BJ (cell line): ENCODE data around the gene PEX12. TPM values are rescaled to one million over a fixed set of nuclear protein-coding genes. Genes with fewer than 3 reads are reported as not detected.

Experiments used
- CTCF ChIA-PET: fragments of 350-600 bp; formaldehyde crosslinking; extraction: SDS; loops from one replicate; lab custom pipeline; 2021; ENCODE audit warnings: antibody characterized with exemption, inconsistent platforms; lab: Yijun Ruan, JAX
- POLR2A ChIA-PET: fragments of 300-600 bp; sonication (Branson Sonifier 250); formaldehyde crosslinking; extraction: SDS; loops from one replicate; lab custom pipeline; 2021; ENCODE audit warnings: antibody characterized with exemption; lab: Charles Lee
- DNase-seq: peaks from one replicate; pipeline ENCODE4 v3.0.0-alpha.2; 2011; ENCODE audit warnings: low read depth
- H3K27me3 ChIP-seq: 2 replicates; pipeline ENCODE4 v1.6.0; 2011; ENCODE audit warnings: low read length; ENCODE audit not compliant: control insufficient read depth, insufficient read depth
- H3K36me3 ChIP-seq: 2 replicates; pipeline ENCODE4 v1.5.1; 2011; ENCODE audit warnings: low read length; ENCODE audit not compliant: control insufficient read depth, insufficient read depth
- H3K4me3 ChIP-seq: 2 replicates; pipeline ENCODE4 v1.5.1; 2011; ENCODE audit warnings: low read depth, mild to moderate bottlenecking, control low read depth, low read length
- CTCF ChIP-seq: IDR thresholded peaks from 2 replicates; pipeline ENCODE4 v1.5.1; 2011; ENCODE audit warnings: low read depth, mild to moderate bottlenecking, control low read depth, inconsistent platforms, low read length, moderate library complexity; ENCODE audit not compliant: insufficient read depth
- polyA plus RNA-seq: library from polyadenylated mRNA; depleted of rRNA; stranded (reverse); fragments of >200 nt; gene quantifications from 2 replicates; pipeline ENCODE4 v1.2.3, GENCODE V29; 2011

PEX12 gene
- polyA plus RNA-seq, 1 experiment, result 8.5 TPM

- Histone ChIP-seq H3K4me3 (no peak overlapping the region), H3K36me3 (no peaks in the 10 kb centered on the region), H3K27me3 (no peaks in the 10 kb centered on the region; the same call in 1 of the 2 replicates)
- no peak for TF ChIP-seq CTCF
- ChIA-PET CTCF (no interaction called here), POLR2A (interaction anchor here (0.6 kb wide), 1 partner anchor 12 kb away, joined by 11 read pairs; no protein-coding TSS in a partner anchor)
- no peak for DNase-seq
Measured at GRCh38 chr17:35584061-35584460, 5.7 kb upstream of the PEX12 start.

- TF ChIP-seq CTCF, result no peak
- CTCF ChIA-PET, result interaction anchor here (0.6 to 1.3 kb wide), 8 partner anchors 8 to 267 kb away, joined by 3 to 7 read pairs (median 3); partner anchors contain the start of gene AP2B1
- H3K27me3 ChIP-seq, result no peaks in the 10 kb centered on the region
- no peaks in the 10 kb centered on the region for H3K36me3 ChIP-seq
- no peak for DNase-seq
- peak overlapping the region; percentile 82 for H3K4me3 ChIP-seq
- POLR2A ChIA-PET, result interaction anchor here (0.6 to 1.3 kb wide), 3 partner anchors 11 to 62 kb away, joined by 3 to 5 read pairs (median 3); no protein-coding TSS in a partner anchor
Measured at GRCh38 chr17:35578929-35579432, 610 bp upstream of the PEX12 start.

- Histone ChIP-seq H3K36me3 (no peaks in the 10 kb centered on the region), H3K4me3 (peak overlapping the region; percentile 82), H3K27me3 (no peaks in the 10 kb centered on the region)
- POLR2A ChIA-PET, result interaction anchor here (1.2 to 1.3 kb wide), 2 partner anchors 10 to 30 kb away, joined by 3 to 5 read pairs; no protein-coding TSS in a partner anchor
- no peak for TF ChIP-seq CTCF
- CTCF ChIA-PET, result interaction anchor here (0.9 to 1.1 kb wide), 3 partner anchors 34 to 266 kb away, joined by 3 to 4 read pairs (median 3); no protein-coding TSS in a partner anchor
- no peak for DNase-seq
Measured at GRCh38 chr17:35577830-35578196, 558 bp downstream of the PEX12 start.

- H3K36me3 ChIP-seq, result no peaks in the 10 kb centered on the region
- no peak for DNase-seq
- no peaks in the 10 kb centered on the region for H3K27me3 ChIP-seq
- ChIA-PET CTCF (interaction anchor here (1.1 kb wide), 1 partner anchor 37 kb away, joined by 3 read pairs; no protein-coding TSS in a partner anchor), POLR2A (interaction anchor here (0.6 to 1.2 kb wide), 2 partner anchors 8 to 13 kb away, joined by 3 to 14 read pairs; no protein-coding TSS in a partner anchor)
- no peak for TF ChIP-seq CTCF
- H3K4me3 ChIP-seq, result no peak overlapping the region
Measured at GRCh38 chr17:35575759-35576158, 2.6 kb downstream of the PEX12 start.

- no peak for DNase-seq
- H3K27me3 ChIP-seq, result no peaks in the 10 kb centered on the region; the same call in 1 of the 2 replicates
- ChIA-PET POLR2A (interaction anchor here (0.6 kb wide), 1 partner anchor 140 kb away, joined by 5 read pairs; no protein-coding TSS in a partner anchor), CTCF (no interaction called here)
- H3K36me3 ChIP-seq, result no peaks in the 10 kb centered on the region
- TF ChIP-seq CTCF, result no peak
- no peak overlapping the region for H3K4me3 ChIP-seq
Measured at GRCh38 chr17:35569405-35569804, 9.0 kb downstream of the PEX12 start.
